HepG2 (cell line): Measurements from ENCODE around the gene MRPL14. TPM values are rescaled to one million over a fixed set of nuclear protein-coding genes. Genes with fewer than 3 reads are reported as not detected.

Experiments used
- AGO2 ChIP-seq: fragments of 200-400 bp; formaldehyde crosslinking; optimal IDR thresholded peaks from 2 replicates; pipeline ENCODE3; 2017; ENCODE audit warnings: mild to moderate bottlenecking, low read depth, low read length, moderate library complexity
- ATF3 ChIP-seq: sonication (generic); formaldehyde crosslinking; IDR thresholded peaks from 2 replicates; pipeline ENCODE4 v1.4.0; 2020; ENCODE audit warnings: missing genetic modification reagents
- ATF6 ChIP-seq: sonication (generic); formaldehyde crosslinking; conservative IDR thresholded peaks from 2 replicates; pipeline ENCODE4 v1.4.0; 2020; ENCODE audit warnings: missing genetic modification reagents
- ATM ChIP-seq: fragments of 450-650 bp; IDR thresholded peaks from 2 replicates; pipeline ENCODE4 v1.7.1; 2017; ENCODE audit warnings: mild to moderate bottlenecking, borderline replicate concordance
- BRD4 ChIP-seq: sonication (generic); formaldehyde crosslinking; IDR thresholded peaks from 2 replicates; pipeline ENCODE4 v1.4.0; 2020; ENCODE audit warnings: missing genetic modification reagents
- CREM ChIP-seq, 2 experiments: sonication (generic) in 1 of 2; formaldehyde crosslinking in 1 of 2; IDR thresholded peaks; 2 replicates each; pipeline versions ENCODE4 v1.4.0 to v1.6.1; 2016 to 2020; ENCODE audit warnings: antibody characterized with exemption in 1 of 2, mild to moderate bottlenecking in 1 of 2, missing genetic modification reagents in 1 of 2
- FUBP1 ChIP-seq: sonication (generic); formaldehyde crosslinking; IDR thresholded peaks from 2 replicates; pipeline ENCODE4 v1.5.1; 2020; ENCODE audit warnings: missing genetic modification reagents, mild to moderate bottlenecking, borderline replicate concordance
- IKZF4 ChIP-seq: sonication (generic); formaldehyde crosslinking; IDR thresholded peaks from 2 replicates; pipeline ENCODE4 v1.5.1; 2020; ENCODE audit warnings: borderline replicate concordance, mild to moderate bottlenecking, low read depth, missing genetic modification reagents; ENCODE audit errors: not compliant biosample characterization
- JUNB ChIP-seq: sonication (generic); formaldehyde crosslinking; IDR thresholded peaks from 2 replicates; pipeline ENCODE4 v1.8.0; 2022; ENCODE audit warnings: missing genetic modification reagents, mild to moderate bottlenecking, borderline replicate concordance
- KDM3A ChIP-seq: IDR thresholded peaks from 2 replicates; pipeline ENCODE4 v1.6.1; 2018; ENCODE audit warnings: low read depth, missing compliant biosample characterization
- MLXIP ChIP-seq: sonication (generic); formaldehyde crosslinking; IDR thresholded peaks from 2 replicates; pipeline ENCODE4 v1.9.0; 2021; ENCODE audit warnings: missing genetic modification reagents, borderline replicate concordance
- REXO4 ChIP-seq: sonication (generic); formaldehyde crosslinking; IDR thresholded peaks from 2 replicates; pipeline ENCODE4 v1.8.0; 2022; ENCODE audit warnings: missing genetic modification reagents, mild to moderate bottlenecking, borderline replicate concordance
- SNAI1 ChIP-seq: sonication (generic); formaldehyde crosslinking; IDR thresholded peaks from 2 replicates; pipeline ENCODE4 v1.5.0; 2020; ENCODE audit warnings: mild to moderate bottlenecking, missing genetic modification reagents, borderline replicate concordance
- SNAPC2 ChIP-seq: sonication (generic); formaldehyde crosslinking; IDR thresholded peaks from 2 replicates; pipeline ENCODE4 v1.8.1; 2022; ENCODE audit warnings: mild to moderate bottlenecking, missing genetic modification reagents
- TAF15 ChIP-seq: fragments of 200-400 bp; formaldehyde crosslinking; IDR thresholded peaks from one replicate; pipeline ENCODE4 v1.6.1; 2018; ENCODE audit warnings: mild to moderate bottlenecking, low read depth, low read length; ENCODE audit not compliant: poor library complexity, severe bottlenecking
- ZBTB14 ChIP-seq: sonication (generic); formaldehyde crosslinking; IDR thresholded peaks from 2 replicates; pipeline ENCODE4 v1.4.0; 2020; ENCODE audit warnings: missing genetic modification reagents
- ZNF30 ChIP-seq: sonication (generic); formaldehyde crosslinking; IDR thresholded peaks from 2 replicates; pipeline ENCODE4 v1.5.0; 2020; ENCODE audit warnings: mild to moderate bottlenecking, missing genetic modification reagents
- ZNF563 ChIP-seq: sonication (generic); formaldehyde crosslinking; IDR thresholded peaks from 2 replicates; pipeline ENCODE4 v1.8.0; 2022; ENCODE audit warnings: mild to moderate bottlenecking, moderate library complexity, missing genetic modification reagents
- ZNF670 ChIP-seq: sonication (generic); formaldehyde crosslinking; IDR thresholded peaks from 2 replicates; pipeline ENCODE4 v1.8.0; 2022; ENCODE audit warnings: mild to moderate bottlenecking, missing genetic modification reagents, borderline replicate concordance
- polyA plus RNA-seq, 8 experiments: library from polyadenylated mRNA; depleted of rRNA in 3 of 8; stranded (reverse) in 7 of 8; unstranded in 1 of 8; fragments of >200 nt; fragmentation: Illumina TruSeq in 4 of 8; extraction: Trizol in 4 of 8; gene quantifications; 2 replicates each; pipeline versions ENCODE4 v1.2.1 to v1.2.3, GENCODE V29; 2011 to 2016; ENCODE audit warnings: low read depth in 4 of 8, missing spikeins in 1 of 8, mixed read lengths in 1 of 8; ENCODE audit not compliant: insufficient read depth in 1 of 8
- total RNA-seq, 5 experiments: library from RNA; depleted of rRNA; stranded (reverse); fragments of >200 nt; fragmentation: Illumina TruSeq; extraction: Trizol; gene quantifications; 2 replicates each; pipeline ENCODE4 v1.2.3, GENCODE V29; 2016; ENCODE audit warnings: low read depth in 1 of 5

MRPL14 gene
- total and polyA plus RNA-seq, 2 of the 13 experiments (the other 11 are each of a cell fraction or from before 2014, with no cell fraction given), result 157 to 178 TPM

GRCh38 chr6:44094403-44095242, 32.6 kb downstream of the MRPL14 start (continued):
- TF ChIP-seq ZBTB14 (CRISPR knock-in tag), result 0 out of 2 replicates have a peak, but pooled peaks have one; percentile 10
- TF ChIP-seq MLXIP (CRISPR knock-in tag), result no peak
- TF ChIP-seq TAF15, result no peak
- peak; percentile 87; the same call in 1 of the 2 replicates for TF ChIP-seq ZNF670 (CRISPR knock-in tag)
- TF ChIP-seq AGO2, result no peak
- peak; percentile 68 for TF ChIP-seq SNAPC2 (CRISPR knock-in tag)
- no peak for TF ChIP-seq REXO4 (CRISPR knock-in tag)
- TF ChIP-seq KDM3A (CRISPR knock-in tag), result peak; percentile 72; the same call in 1 of the 2 replicates
- TF ChIP-seq FUBP1 (CRISPR knock-in tag), result peak; percentile 85; the same call in 1 of the 2 replicates
- TF ChIP-seq ATM, result no peak
- no peak; the same call in 1 of the 2 replicates for TF ChIP-seq JUNB (CRISPR knock-in tag)
- peak; percentile 65; the same call in 1 of the 2 replicates for TF ChIP-seq BRD4 (CRISPR knock-in tag)
- TF ChIP-seq ZNF30, result no peak
- peak; percentile 82 for TF ChIP-seq ATF3 (CRISPR knock-in tag)
- peak; percentile 76 for TF ChIP-seq CREM (IDR thresholded peaks at IDR 0.05)
- TF ChIP-seq CREM (CRISPR knock-in tag; IDR thresholded peaks at IDR 0.05), result no peak
- TF ChIP-seq SNAI1 (CRISPR knock-in tag), result no peak
- no peak for TF ChIP-seq ATF6
- no peak for TF ChIP-seq ZNF563
- TF ChIP-seq IKZF4 (CRISPR knock-in tag), result no peak
